NCI-H1105 treated with DMSO at 0.1 percent for 48 hours (cell line): ENCODE measurements around the gene DCHS1.

Experiments used
- DNase-seq: peaks from one replicate; lab custom pipeline; 2025; lab: John Stamatoyannopoulos, UW

DCHS1 gene

GRCh38 chr11:6673523-6674218 lies 18.1 kb upstream of the DCHS1 start:
- no peak for DNase-seq

DNA sequence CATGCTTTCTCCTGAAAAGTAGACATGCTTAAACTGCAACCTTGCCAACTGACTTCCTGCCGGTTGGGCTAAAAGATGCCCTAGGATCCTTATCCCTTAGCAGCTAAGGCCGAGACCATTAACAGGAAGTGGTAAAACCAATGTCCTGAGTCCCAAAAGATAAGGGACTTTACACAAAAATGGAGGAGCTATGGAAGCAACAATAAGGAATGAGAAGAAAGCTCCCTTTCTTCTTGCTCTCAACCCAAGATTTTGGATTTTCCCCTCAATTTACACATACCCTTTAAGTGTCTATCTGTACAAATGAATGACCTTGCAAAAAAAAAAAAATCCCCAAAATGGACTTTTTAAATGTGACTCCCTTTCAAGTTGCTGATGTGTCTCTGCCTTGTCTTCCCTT lies 16.4 kb upstream of the DCHS1 start:
- no peak for DNase-seq

DNA sequence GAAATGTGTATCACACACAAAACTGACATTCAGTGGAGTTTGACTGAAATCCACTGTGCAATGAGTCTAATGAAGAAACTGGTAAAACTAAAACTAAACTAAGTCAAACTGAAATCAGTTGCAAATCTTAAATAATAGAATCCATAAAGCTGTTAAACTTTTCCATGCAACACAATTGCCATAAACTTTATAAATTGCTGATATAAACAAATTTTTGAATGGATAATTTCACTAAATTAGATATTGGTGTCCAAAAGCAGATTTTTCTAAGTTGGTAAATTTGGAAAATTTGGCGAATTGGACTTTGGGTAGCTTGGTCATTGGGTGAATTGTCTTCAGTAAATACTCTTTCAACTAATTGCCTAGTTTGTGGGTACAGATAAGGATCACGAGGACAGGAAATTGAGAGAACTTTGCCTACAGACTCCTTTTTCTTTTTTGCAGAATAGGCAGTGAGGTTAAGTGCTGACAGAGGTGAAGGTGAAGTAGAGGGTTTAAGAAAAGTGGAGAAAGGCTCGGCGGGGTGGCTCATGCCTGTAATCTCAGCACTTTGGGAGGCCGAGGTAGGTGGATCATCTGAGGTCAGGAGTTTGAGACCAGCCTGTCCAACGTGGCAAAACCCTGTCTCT lies 14.7 kb upstream of the DCHS1 start:
- DNase-seq: no peak

- DNase-seq: peak; percentile 24
These were observed 12.2 kb upstream of the DCHS1 start for GRCh38 chr11:6667733-6668374.

DNA sequence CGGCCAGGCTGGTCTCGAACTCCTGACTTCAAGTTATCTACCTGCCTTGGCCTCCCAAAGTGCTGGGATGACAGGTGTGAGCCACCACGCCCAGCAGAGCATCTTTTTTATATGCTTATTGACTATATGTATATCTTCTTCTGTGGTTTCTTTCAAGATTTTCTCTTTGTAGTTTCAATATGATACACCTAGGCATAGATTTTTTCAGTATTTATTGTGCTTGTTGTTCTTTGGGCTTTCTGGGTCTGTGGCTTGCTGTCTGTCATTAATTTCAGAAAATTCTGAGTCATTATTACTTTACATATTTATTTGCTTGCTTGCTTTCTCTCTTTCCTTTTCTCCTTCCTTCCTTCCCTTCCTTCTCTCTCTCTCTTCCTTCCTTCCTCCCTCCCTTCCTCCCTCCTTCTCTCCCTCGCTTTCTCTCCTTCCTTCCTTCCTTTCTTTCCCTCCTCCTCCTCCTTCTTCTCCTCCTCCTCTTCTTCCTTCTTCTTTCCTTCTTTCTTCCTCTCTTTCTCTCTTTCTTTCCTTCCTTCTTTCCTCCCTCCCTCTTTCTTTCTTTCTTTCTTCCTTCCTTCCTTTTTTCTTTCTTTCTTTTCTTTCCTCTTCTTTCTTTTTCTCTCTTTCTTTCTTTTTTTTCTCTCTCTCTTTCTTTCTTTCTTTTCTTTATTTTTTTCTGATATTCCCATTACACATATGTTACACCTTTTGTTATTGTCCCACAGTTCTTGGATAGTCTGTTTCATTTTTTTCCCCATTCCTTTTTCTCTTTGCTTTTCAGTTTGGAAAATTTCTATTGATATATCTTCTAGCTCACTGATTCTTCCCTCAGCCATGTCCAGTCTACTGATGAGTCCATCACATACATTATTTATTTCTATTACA lies 10.9 kb upstream of the DCHS1 start:
- no peak for DNase-seq

- DNase-seq: no peak
These were observed 8.9 kb upstream of the DCHS1 start for GRCh38 chr11:6664551-6664950.

GRCh38 chr11:6663794-6664469 lies 8.3 kb upstream of the DCHS1 start:
- no peak for DNase-seq

DNA sequence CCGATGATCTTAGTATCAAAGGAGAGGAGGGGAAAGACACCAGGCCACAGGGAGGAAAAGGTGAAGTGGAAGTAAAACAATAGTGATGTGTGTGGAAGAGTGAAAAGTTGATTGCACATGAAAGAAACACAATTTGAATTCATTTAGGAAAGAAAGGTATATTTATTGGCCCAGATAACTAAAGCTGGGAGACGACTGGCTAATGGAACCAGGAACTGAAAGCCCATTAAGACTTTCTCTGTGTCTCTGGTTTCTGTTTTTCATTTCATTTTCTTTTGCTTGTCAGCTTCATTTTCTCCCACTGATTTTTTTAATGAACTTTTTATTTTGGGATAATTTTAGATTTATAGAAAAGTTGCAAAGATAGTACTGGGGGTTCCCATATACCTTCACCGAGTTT lies 5.1 kb upstream of the DCHS1 start:
- DNase-seq: no peak

DNA sequence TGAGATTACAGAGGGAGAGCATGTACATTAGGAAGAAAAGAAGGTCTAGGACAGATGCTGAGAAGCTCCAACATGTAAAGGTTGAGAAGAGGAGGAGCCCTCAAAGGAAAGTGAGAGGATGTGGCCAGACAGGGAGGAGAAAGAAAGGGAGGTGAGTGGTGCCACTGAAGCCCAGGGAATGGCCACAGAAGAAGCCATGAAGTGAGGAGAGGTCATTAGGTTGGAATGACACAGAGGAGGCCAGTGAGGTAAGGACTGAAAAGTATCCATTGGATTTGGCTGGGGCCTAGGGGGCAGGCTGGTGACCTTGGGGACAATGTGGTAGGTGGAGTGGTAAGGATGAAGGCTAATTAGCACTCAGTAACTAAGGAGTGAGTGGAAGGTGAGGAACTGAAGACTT lies 3.0 kb upstream of the DCHS1 start:
- no peak for DNase-seq

DNA sequence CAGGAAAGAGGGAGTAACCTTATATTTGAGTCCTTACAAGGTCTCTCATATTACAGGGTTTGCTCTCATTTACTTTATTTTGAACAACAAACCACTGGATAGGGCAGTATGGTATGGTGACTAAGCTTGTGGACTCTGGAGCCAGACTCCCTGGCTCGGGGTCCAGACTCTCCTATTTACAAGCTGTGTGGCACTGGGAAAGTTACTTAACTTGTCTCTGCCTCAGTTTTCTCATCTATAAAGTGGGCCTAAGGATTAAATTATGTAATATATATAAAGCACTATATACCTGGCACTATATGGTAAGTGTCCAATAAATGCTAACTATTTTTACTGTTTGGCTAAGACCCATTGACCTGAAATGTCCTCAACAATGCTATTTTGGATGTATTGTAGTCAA lies 1.7 kb upstream of the DCHS1 start:
- no peak for DNase-seq

DNA sequence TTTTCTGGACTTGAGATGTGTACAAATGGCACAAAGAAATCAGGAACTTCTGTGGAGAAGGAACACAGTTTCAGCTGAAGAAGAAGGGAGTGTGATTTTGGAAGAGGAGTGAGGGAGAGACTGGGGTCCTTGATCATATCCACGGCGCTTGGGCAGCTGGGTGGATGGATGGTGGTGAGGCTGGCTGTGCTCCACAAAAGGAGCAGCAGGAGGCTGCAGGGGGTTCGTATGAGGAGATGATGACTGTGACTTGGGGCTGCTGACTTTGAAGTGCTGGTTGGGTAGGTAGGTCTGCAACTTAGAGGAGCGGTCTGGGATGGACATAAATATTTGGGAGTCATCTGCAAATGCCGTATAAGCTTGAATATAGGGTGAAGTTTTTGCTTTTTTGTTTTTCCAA lies 1.3 kb upstream of the DCHS1 start:
- no peak for DNase-seq

GRCh38 chr11:6656584-6656915 lies 941 bp upstream of the DCHS1 start:
- DNase-seq: no peak

- no peak for DNase-seq
These were observed 404 bp downstream of the DCHS1 start for GRCh38 chr11:6655020-6655789.

- no peak for DNase-seq
These were observed 1.2 kb downstream of the DCHS1 start for GRCh38 chr11:6654281-6655019.

- DNase-seq: no peak
These were observed 2.0 kb downstream of the DCHS1 start for GRCh38 chr11:6653656-6654055.

- no peak for DNase-seq
These were observed 2.5 kb downstream of the DCHS1 start for GRCh38 chr11:6653097-6653496.

- no peak for DNase-seq
These were observed 3.4 kb downstream of the DCHS1 start for GRCh38 chr11:6652182-6652581.

DNA sequence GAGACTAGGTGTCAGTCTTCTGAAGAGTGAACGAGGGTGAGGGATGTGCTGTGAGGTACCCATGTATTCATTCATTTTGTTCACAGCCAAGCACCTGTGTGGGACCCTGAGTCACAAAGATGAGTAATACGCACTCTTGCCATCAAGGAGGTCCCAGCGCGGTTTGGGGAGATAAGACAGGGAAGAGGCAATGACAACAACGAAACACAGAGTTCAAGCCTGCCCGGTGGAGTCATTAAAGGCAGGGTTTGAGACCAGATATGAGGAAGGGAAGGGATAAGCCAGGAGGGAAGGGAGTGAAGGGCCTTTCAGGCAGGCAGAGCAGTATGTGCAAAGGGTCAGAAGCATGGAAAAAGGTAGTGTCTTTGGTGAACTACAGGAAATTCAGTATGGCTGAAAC lies 4.6 kb downstream of the DCHS1 start:
- DNase-seq: no peak

GRCh38 chr11:6650104-6650503 lies 5.5 kb downstream of the DCHS1 start:
- DNase-seq: no peak

DNA sequence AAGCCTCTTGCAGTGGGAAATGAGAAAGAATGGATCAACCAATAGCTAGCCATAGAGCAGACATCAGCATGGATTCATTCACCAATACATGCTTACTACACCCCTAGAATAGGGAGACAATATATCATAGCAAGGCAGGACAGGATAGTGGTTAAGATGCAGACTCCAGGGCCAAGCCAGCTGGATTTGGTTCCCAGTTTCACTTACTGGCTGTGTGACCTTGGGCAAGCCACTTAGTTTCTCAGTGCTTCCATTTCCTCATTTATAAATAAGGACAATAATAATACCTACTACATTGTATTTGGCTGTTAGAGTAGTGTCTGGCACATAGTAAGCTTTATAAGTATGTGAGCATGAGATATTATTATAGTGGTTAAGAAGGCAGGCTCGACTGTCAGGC lies 7.1 kb downstream of the DCHS1 start:
- DNase-seq: no peak

DNA sequence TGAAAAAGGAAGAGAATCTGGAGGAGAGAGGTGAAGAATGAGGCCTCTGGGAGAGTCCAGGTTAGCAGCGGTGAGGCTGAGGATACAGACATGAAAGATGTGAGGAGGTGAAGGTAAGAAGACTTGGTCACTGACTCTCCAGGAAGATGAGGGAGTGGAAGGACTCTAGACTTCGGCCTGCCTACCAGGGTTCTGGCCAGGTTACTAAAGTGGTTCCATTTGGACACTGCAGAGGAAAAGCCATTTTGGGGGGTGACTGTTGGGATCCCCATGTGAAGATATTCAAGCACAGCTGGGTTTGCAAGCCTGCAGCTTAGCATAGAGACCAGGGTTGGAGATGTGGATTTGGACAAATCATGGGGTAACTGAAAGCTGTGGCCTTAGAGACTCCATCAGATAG lies 7.8 kb downstream of the DCHS1 start:
- no peak for DNase-seq
